ENCODE results near the gene WDR53. TPM values are rescaled to one million over a fixed set of nuclear protein-coding genes. Genes with fewer than 3 reads are reported as not detected.

WDR53 gene
- total RNA-seq, 5 donors from 2014 or later (not counting 1 experiment from before 2014, with no cell fraction given) = 19.2 to 29.8 (median 25.5) TPM

Other genes with a start within 250 kb of the WDR53 start
- gene TM4SF19, start 230.2 kb downstream of the WDR53 start, total RNA-seq = 1 to 10 TPM in 1 of 5 donors, under 1 TPM in 2, not detected in 2; 0.28 to 1.3 (median 0.53) TPM
- 10 to 100 TPM; 64.7 to 92.3 (median 74.8) TPM for gene UBXN7, start 136.1 kb downstream of the WDR53 start, total RNA-seq
- 10 to 100 TPM; 27.1 to 71.2 (median 64.8) TPM for gene RNF168, start 64.8 kb downstream of the WDR53 start, total RNA-seq
- not detected for gene SMCO1, start 53.2 kb downstream of the WDR53 start, total RNA-seq
- 1 to 10 TPM; 4.9 to 9.5 (median 8.2) TPM for gene FBXO45, start 106 bp upstream of the WDR53 start, total RNA-seq
- gene NRROS, start 71.1 kb upstream of the WDR53 start, total RNA-seq = 10 to 100 TPM in 4 of 5 donors, 1 to 10 TPM in 1; 7.6 to 16.8 (median 15.6) TPM
- gene CEP19, start 143.7 kb upstream of the WDR53 start, total RNA-seq = 1 to 10 TPM; 1.6 to 8.5 (median 6.4) TPM
- gene PIGX, start 143.8 kb upstream of the WDR53 start, total RNA-seq = 10 to 100 TPM; 18.9 to 27.9 (median 22.3) TPM
- 10 to 100 TPM; 62.7 to 87.3 (median 76.2) TPM for gene PAK2, start 171.3 kb upstream of the WDR53 start, total RNA-seq